A172 (cell line): ENCODE measurements around the gene SLC8A1. TPM values are rescaled to one million over a fixed set of nuclear protein-coding genes. Genes with fewer than 3 reads are reported as not detected.

ENCODE experiments used
- DNase-seq: peaks from one replicate; pipeline ENCODE4 v3.0.0-alpha.2; 2015; ENCODE audit warnings: low spot score
- total RNA-seq: library from RNA; depleted of rRNA; stranded (reverse); fragments of >200 nt; shearing (Covaris generic); gene quantifications from 2 replicates; pipeline ENCODE4 v1.2.3, GENCODE V29; 2014

Gene SLC8A1
- total RNA-seq, 1 experiment from 2014 or later = 34.5 TPM

- DNase-seq = no peak
Measured at GRCh38 chr2:40355451-40355850, 96.4 kb downstream of the SLC8A1 start.

GRCh38 chr2:40353231-40353630 is 98.7 kb downstream of the SLC8A1 start:
- no peak for DNase-seq

GRCh38 chr2:40352703-40353099 is 99.2 kb downstream of the SLC8A1 start:
- DNase-seq = no peak

GRCh38 chr2:40352041-40352702 is 99.7 kb downstream of the SLC8A1 start:
- no peak for DNase-seq

- DNase-seq = no peak
Measured at GRCh38 chr2:40348665-40349064, 103.2 kb downstream of the SLC8A1 start.

GRCh38 chr2:40348038-40348437 is 103.9 kb downstream of the SLC8A1 start:
- DNase-seq = no peak

GRCh38 chr2:40346535-40347354 is 105.1 kb downstream of the SLC8A1 start:
- DNase-seq = no peak

GRCh38 chr2:40344364-40344763 is 107.5 kb downstream of the SLC8A1 start:
- DNase-seq = no peak

- DNase-seq = peak; percentile 47
Measured at GRCh38 chr2:40343902-40344301, 108.0 kb downstream of the SLC8A1 start.

GRCh38 chr2:40341198-40341597 is 110.7 kb downstream of the SLC8A1 start:
- DNase-seq = no peak

GRCh38 chr2:40339026-40339425 is 112.9 kb downstream of the SLC8A1 start:
- DNase-seq = no peak

GRCh38 chr2:40332191-40332826 is 119.6 kb downstream of the SLC8A1 start:
- DNase-seq = peak; percentile 40

- no peak for DNase-seq
Measured at GRCh38 chr2:40330096-40330495, 121.8 kb downstream of the SLC8A1 start.

- no peak for DNase-seq
Measured at GRCh38 chr2:40329739-40330030, 122.2 kb downstream of the SLC8A1 start.

- no peak for DNase-seq
Measured at GRCh38 chr2:40325116-40325515, 126.8 kb downstream of the SLC8A1 start.

- no peak for DNase-seq
Measured at GRCh38 chr2:40324656-40325055, 127.2 kb downstream of the SLC8A1 start.

GRCh38 chr2:40321822-40322221 is 130.1 kb downstream of the SLC8A1 start:
- no peak for DNase-seq

- no peak for DNase-seq
Measured at GRCh38 chr2:40321016-40321623, 130.8 kb downstream of the SLC8A1 start.

- no peak for DNase-seq
Measured at GRCh38 chr2:40318921-40319320, 133.0 kb downstream of the SLC8A1 start.

- no peak for DNase-seq
Measured at GRCh38 chr2:40317761-40318160, 134.1 kb downstream of the SLC8A1 start.

- no peak for DNase-seq
Measured at GRCh38 chr2:40317046-40317445, 134.8 kb downstream of the SLC8A1 start.

- no peak for DNase-seq
Measured at GRCh38 chr2:40316620-40317019, 135.3 kb downstream of the SLC8A1 start.

- peak; percentile 26 for DNase-seq
Measured at GRCh38 chr2:40315683-40316082, 136.2 kb downstream of the SLC8A1 start.
